Kidney (tissue), 14 donors: ENCODE measurements around the gene DHH. TPM values are rescaled to one million over a fixed set of nuclear protein-coding genes. Genes with fewer than 3 reads are reported as not detected.

Experiments used
- DNase-seq, 5 donors: peaks; one replicate each; pipeline ENCODE4 v3.0.0-alpha.2; 2013 to 2020
- FAIRE-seq: peaks from 2 replicates; lab custom pipeline; 2012; peaks lifted over from hg19 to GRCh38; lab: Jason Lieb, UNC
- H3K27ac ChIP-seq, 2 donors: one replicate each; pipeline ENCODE4 v1.7.0; 2013; ENCODE audit warnings: low read depth in 2 of 2, low read length in 2 of 2, inconsistent platforms in 1 of 2
- H3K27me3 ChIP-seq: one replicate; pipeline ENCODE4 v1.7.1; 2013; ENCODE audit warnings: low read length, inconsistent platforms; ENCODE audit not compliant: control insufficient read depth, insufficient read depth
- H3K36me3 ChIP-seq, 3 donors: one replicate each; pipeline versions ENCODE4 v1.7.0 to v1.7.1; 2013; ENCODE audit warnings: low read length in 3 of 3, control low read depth in 1 of 3, inconsistent platforms in 1 of 3; ENCODE audit not compliant: insufficient read depth in 3 of 3, control insufficient read depth in 2 of 3
- H3K4me1 ChIP-seq, 3 donors: one replicate each; pipeline versions ENCODE4 v1.7.0 to v1.7.1; 2013; ENCODE audit warnings: low read length in 3 of 3, inconsistent platforms in 1 of 3, low read depth in 1 of 3; ENCODE audit not compliant: control insufficient read depth in 2 of 3, insufficient read depth in 2 of 3
- H3K4me3 ChIP-seq, 3 donors: one replicate each; pipeline versions ENCODE4 v1.7.0 to v1.8.1; 2013; ENCODE audit warnings: low read length in 3 of 3, control low read depth in 1 of 3, inconsistent platforms in 1 of 3
- H3K9ac ChIP-seq, 3 donors: one replicate each; pipeline versions ENCODE4 v1.7.0 to v1.7.1; 2013; ENCODE audit warnings: low read length in 3 of 3, control low read depth in 1 of 3, inconsistent platforms in 1 of 3
- H3K9me3 ChIP-seq, 3 donors: one replicate each; pipeline versions ENCODE4 v1.7.0 to v1.7.1; 2013; ENCODE audit warnings: low read length in 3 of 3, control low read depth in 1 of 3, inconsistent platforms in 1 of 3; ENCODE audit not compliant: control insufficient read depth in 2 of 3, insufficient read depth in 1 of 3
- intact Hi-C: fragments of 100-400 bp; cut with DNase I; formaldehyde crosslinking; loops from one replicate; pipeline ENCODE4 v1.11.1; 2022
- polyA plus RNA-seq: library from polyadenylated mRNA; stranded (reverse); fragments of 350-450 nt; fragmentation: Illumina TruSeq; extraction: RNeasy Lipid Tissue Mini Kit (QIAGEN cat#74804); gene quantifications from one replicate; pipeline ENCODE4 v1.2.3, GENCODE V29; 2014; ENCODE audit warnings: low read depth, low replicate concordance; ENCODE audit not compliant: insufficient read depth
- total RNA-seq: library from RNA; stranded (reverse); fragmentation: NEBNext Ultra II Directional; extraction: Animal tissue kit (Norgen Biotek cat#: 25700); gene quantifications from one replicate; pipeline ENCODE4 v1.2.1, GENCODE V29; 2021
- TF ChIP-seq, protein P1 (sequence below): IDR thresholded peaks from 3 replicates; pipeline ENCODE4 v1.5.1; 2012; ENCODE audit warnings: mild to moderate bottlenecking, moderate library complexity, borderline replicate concordance; ENCODE audit not compliant: insufficient read depth; ENCODE audit errors: extremely low read depth
- donor health status: control.
- donor health status: control.
- donor health status: control.
- donor health status: control.
- donor health status: control.
- donor health status: DM: yes; HTN: yes; CAD: no.
- donor health status: Normal renal cell carcinoma (clear cell type).

DHH gene
- total and polyA plus RNA-seq, 2 donors from 2014 or later = 0.54 to 1.6 TPM

DNA sequence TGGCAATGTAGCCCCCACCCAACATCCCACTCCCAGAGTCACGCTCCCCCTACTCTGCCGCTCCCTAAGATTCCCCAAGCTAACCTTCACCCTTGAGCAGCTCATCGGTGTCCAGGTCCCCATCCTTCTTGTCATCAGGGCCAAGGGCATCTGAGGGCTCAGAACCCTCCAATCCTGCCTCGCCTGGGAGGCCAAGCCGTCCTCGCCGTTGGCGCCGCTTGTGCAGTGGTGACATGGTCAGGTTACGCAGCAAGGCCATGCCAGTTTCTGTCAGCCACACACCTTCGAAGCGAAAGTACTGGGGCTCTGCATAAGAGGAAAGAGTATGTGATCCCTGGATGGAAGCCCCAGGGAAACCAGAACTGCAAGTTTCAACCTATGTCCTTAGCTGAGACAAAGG lies 49.9 kb downstream of the DHH start:
- DNase-seq = peak in 1 of 5 donors; percentile 61
- no peak overlapping the region for H3K9ac ChIP-seq
- H3K9me3 ChIP-seq = no peaks in the 10 kb centered on the region
- H3K4me3 ChIP-seq = no peak overlapping the region
- no peaks in the 10 kb centered on the region for H3K4me1 ChIP-seq
- no peak for FAIRE-seq
- H3K27ac ChIP-seq = no peak overlapping the region
- TF ChIP-seq, protein P1, sequence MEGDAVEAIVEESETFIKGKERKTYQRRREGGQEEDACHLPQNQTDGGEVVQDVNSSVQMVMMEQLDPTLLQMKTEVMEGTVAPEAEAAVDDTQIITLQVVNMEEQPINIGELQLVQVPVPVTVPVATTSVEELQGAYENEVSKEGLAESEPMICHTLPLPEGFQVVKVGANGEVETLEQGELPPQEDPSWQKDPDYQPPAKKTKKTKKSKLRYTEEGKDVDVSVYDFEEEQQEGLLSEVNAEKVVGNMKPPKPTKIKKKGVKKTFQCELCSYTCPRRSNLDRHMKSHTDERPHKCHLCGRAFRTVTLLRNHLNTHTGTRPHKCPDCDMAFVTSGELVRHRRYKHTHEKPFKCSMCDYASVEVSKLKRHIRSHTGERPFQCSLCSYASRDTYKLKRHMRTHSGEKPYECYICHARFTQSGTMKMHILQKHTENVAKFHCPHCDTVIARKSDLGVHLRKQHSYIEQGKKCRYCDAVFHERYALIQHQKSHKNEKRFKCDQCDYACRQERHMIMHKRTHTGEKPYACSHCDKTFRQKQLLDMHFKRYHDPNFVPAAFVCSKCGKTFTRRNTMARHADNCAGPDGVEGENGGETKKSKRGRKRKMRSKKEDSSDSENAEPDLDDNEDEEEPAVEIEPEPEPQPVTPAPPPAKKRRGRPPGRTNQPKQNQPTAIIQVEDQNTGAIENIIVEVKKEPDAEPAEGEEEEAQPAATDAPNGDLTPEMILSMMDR = no peak
- peaks cover 19 to 80% (median 57%) of the 10 kb centered on the region in 3 donors for H3K36me3 ChIP-seq
- intact Hi-C loops = no loop called here
- H3K27me3 ChIP-seq = no peaks in the 10 kb centered on the region

DNA sequence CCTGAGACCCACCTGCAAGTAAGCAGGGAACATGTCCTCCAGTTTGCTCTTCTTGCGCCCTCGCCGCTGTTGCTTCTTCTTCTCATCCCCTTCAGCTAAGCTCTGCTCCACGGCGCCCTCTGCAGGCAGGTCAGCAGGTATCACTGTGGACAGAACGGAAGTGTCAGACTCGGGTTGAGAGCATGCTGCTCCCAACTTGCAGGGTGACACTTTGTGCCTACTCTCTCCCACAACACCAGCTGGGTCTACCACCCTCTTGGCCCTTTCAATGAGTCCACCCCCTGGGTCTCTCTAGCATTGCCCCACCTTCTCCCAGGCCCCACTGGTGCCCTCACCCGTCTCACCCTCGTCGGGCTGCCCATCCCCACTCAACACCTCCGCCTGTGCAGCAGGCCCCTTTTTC lies 50.7 kb downstream of the DHH start:
- DNase-seq = peak in 4 of 5 donors; percentile 26 to 83 (median 34)
- H3K36me3 ChIP-seq = peaks cover 15 to 80% (median 55%) of the 10 kb centered on the region in 3 donors
- no peak overlapping the region for H3K4me3 ChIP-seq
- no peaks in the 10 kb centered on the region for H3K27me3 ChIP-seq
- no peak for FAIRE-seq
- H3K27ac ChIP-seq = no peak overlapping the region
- intact Hi-C loops = no loop called here
- H3K9me3 ChIP-seq = no peaks in the 10 kb centered on the region
- H3K4me1 ChIP-seq = no peaks in the 10 kb centered on the region
- TF ChIP-seq, protein P1 = peak; percentile 42
- H3K9ac ChIP-seq = no peak overlapping the region

DNA sequence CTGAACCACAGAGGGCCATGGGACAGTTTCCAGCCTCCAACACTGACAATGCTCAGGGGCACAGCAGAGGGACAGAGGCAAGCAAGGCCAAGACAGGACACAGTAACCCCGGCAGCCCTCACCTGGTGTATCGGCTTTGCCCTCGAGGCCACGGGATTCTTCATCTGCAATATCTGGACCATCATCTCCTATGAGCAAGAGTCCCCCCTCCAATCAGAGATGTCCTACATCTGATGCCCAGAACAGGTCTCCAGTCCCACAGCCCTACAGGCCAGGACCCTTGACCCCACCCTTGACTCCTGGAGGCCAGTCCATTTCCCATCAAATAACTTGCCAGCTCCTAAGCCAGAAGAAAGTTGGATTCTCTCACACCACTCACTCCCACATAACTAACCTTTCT lies 51.4 kb downstream of the DHH start:
- H3K9me3 ChIP-seq = no peaks in the 10 kb centered on the region
- intact Hi-C loops = no loop called here
- no peak overlapping the region for H3K4me3 ChIP-seq
- FAIRE-seq (no peak), DNase-seq (no peak)
- H3K9ac ChIP-seq = no peak overlapping the region
- peaks cover 10 to 77% (median 53%) of the 10 kb centered on the region in 3 donors for H3K36me3 ChIP-seq
- H3K4me1 ChIP-seq = no peaks in the 10 kb centered on the region
- no peak overlapping the region for H3K27ac ChIP-seq
- TF ChIP-seq, protein P1 = no peak
- H3K27me3 ChIP-seq = no peaks in the 10 kb centered on the region
